Stimulated activated CD8-positive, alpha-beta memory T cell treated with anti-CD3 and anti-CD28 coated beads, Interleukin-4, amount 100 ng/mL, for 48 hours (primary cell): ENCODE measurements around the gene COX6B2.
"Not testable (repeated sequence)": the region's sequence is repeated elsewhere in the genome, so short reads cannot be mapped to it uniquely, and the experiment has no call there.

Experiments
- DNase-seq: peaks from one replicate; pipeline ENCODE4 v3.0.0-alpha.2; 2020

The COX6B2 gene

GRCh38 chr19:55354698-55355212 is at the start of gene COX6B2:
Gene COX6B2 (minus strand): TSS chr19:55354719. CDS start chr19:55354521, 198 bp downstream.
- DNase-seq: no peak

- no peak for DNase-seq
Measured at GRCh38 chr19:55402509-55402908, 48.0 kb upstream of the COX6B2 start.

DNA sequence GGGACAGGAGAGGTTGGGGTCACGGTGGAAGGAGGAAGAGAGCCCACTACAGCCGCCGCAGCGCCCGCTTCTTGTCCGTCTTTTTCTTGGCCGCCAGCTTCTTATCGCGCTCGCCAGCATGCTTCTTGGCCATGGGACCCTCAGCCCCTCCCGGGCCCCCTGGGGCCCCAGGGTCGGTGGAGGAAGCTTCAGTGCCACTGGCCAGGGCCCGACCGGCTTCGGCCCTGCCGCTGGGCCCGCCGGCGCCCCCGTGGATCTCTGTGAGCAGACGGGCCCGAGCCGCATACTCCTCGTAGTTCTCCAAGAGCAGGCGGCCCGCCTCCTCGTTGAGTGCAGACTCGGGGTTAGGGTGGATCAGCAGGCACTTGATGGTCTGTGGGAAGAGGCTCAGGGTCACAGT is 46.9 kb upstream of the COX6B2 start:
- DNase-seq: not testable (repeated sequence)

GRCh38 chr19:55400281-55401087 is 46.0 kb upstream of the COX6B2 start:
- no peak for DNase-seq

DNA sequence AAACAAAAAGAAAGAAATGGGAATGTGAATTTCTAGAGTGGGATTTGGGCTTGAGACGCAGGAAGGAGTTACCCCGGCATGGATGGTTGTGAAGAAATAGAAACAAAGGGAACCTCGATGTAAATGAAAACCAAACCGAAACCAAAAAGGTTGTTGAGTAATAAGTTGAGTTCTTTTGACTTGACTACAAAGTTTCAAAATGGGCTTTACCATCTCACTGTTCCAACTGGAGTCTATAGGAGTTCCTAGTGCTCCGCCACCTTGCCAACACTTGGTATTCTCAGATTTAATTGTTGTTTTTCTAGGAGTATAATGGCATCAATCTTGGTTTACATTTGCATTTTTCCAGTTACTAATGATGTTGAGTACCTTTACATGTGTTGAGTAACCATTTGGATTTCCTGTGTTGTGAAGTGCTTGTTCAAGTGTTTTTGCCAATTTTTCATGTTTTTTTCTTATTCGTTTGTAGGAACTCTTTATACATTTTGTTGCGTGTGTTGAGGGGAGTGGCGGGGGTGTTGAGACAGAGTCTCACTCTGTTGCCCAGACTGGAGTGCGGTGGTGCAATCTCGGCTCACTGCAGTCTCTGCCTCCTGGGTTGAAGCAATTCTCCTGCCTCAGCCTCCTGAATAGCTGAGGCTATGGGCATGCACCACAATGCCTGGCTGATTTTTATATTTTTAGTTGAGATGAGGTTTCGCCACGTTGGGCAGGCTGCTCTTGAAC is 43.8 kb upstream of the COX6B2 start:
- no peak for DNase-seq

- DNase-seq: no peak
Measured at GRCh38 chr19:55392820-55393761, 38.6 kb upstream of the COX6B2 start.

DNA sequence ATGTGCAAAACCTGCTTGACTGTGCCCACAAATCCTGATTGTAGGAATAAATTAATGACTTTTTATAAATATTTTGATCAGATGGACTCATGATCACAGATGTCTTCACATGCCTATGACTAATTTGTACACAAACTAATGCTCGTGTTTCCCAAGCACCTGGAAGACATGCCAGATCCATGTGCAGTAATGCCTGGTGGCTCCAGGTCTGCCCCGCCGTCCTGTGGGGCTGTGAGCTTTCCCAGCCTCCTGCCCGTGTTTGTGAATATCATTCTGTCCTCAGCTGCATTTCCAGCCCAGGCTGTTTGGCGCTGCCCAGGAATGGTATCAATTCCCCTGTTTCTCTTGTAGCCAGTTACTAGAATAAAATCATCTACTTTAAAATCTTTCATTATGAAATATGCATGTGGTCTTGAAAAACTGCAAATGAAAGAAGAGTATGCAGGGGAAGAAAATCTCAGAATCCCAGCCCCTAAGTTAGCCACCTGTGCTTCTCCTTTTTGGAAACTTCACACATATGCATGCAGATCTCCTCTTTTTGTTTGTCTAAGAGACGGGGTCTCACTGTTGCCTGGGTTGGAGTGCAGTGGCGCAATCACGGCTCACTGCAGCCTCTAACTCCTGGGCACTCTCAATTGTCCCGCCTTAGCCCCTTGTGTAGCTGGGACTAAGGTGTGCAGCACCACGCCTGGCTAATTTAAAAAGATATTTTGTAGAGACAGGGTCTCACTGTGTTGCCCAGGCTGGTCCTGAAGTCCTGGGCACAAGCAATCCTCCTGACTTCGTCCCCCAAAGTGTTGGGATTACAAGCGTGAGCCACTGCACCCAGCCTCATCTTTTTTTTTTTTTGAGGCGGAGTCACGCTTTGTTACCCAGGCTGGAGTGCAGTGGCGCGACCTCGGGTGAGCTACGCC is 37.4 kb upstream of the COX6B2 start:
- no peak for DNase-seq

GRCh38 chr19:55391191-55391670 is 36.7 kb upstream of the COX6B2 start:
- DNase-seq: no peak

- no peak for DNase-seq
Measured at GRCh38 chr19:55390461-55390880, 36.0 kb upstream of the COX6B2 start.

- DNase-seq: no peak
Measured at GRCh38 chr19:55389386-55390317, 35.1 kb upstream of the COX6B2 start.

- DNase-seq: no peak
Measured at GRCh38 chr19:55387736-55388497, 33.4 kb upstream of the COX6B2 start.

DNA sequence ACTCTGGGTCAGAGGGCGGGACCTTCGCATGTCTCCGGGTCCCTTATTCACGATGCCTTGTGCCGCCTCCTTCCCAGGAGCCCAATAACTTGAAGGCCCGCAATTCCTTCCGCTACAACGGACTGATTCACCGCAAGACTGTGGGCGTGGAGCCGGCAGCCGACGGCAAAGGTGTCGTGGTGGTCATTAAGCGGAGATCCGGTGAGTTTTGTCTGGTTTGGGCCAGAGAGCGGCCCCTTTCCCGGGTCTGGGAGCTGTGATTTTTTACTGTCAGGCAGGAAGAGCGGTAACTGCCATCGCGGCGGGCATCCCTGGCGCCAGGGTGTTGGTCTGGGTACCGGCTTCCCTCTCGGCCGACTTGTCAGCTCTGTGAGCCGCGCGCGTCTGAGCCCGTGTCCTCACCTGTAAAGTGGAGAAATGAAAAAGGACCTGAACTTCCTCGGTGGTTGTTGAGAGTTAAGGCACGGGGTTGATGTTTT is 32.0 kb upstream of the COX6B2 start:
- DNase-seq: no peak

- peak; percentile 98 for DNase-seq
Measured at GRCh38 chr19:55385724-55386492, 31.4 kb upstream of the COX6B2 start, which contains the start of gene RPL28. Gene RPL28 (plus strand): TSS chr19:55385932. CDS start chr19:55386358, 426 bp downstream.

DNA sequence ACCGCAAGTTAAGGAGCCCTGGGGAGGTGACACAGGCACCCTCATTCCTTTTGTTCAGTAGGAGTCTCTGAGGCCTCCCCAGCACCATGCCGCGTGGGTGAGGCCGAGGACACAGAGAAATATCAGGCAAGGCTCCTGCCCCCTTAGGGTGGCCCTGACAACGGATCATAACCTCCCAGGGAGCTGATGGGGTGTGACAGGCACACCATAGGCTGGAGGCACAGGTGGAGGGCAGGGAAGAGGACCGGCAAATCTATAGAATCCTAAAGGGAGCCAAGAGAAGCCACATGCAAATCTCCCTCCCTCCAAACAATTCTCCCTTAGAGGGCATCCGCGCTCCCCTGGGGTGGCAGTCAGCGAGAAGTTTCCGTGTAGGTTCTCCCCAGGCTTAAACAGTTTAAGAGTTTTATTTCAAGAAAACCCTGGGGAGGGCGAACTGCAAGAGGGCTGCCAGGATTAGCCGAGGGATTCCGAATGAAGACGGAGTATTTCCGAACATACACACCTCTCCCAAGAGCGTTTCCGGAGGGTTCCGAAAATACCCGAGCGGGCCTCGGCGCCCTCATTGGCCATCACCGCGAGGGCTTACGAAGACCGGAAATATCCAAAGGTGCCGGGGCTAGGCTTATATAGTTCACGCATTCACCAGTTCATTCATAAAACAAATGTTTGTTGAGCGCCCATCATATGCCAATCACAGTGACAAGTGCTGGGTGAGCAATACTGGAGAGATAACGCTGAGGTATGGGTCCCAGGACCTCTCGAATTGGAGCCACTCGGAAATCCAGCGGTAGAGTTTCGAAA is 30.6 kb upstream of the COX6B2 start:
- DNase-seq: peak; percentile 97

- DNase-seq: peak; percentile 64
Measured at GRCh38 chr19:55384131-55384919, 29.8 kb upstream of the COX6B2 start, which contains the start of gene TMEM238. Gene TMEM238 (minus strand): TSS chr19:55384292. CDS start chr19:55384259, 33 bp downstream.
